Measurements from ENCODE around the gene TEP1.
"Not testable (repeated sequence)": the region's sequence is repeated elsewhere in the genome, so short reads cannot be mapped to it uniquely, and the experiment has no call there.

TEP1 gene

GRCh38 chr14:20343092-20343861 is 70.0 kb downstream of the TEP1 start, which contains the start of gene PARP2:
TSS of gene PARP2 (plus strand) at chr14:20343635. CDS start at chr14:20343642, 7 bp downstream.
- peak; percentile 100 for DNase-seq (ENCODE audit: low read depth)
- TF ChIP-seq, protein P1, sequence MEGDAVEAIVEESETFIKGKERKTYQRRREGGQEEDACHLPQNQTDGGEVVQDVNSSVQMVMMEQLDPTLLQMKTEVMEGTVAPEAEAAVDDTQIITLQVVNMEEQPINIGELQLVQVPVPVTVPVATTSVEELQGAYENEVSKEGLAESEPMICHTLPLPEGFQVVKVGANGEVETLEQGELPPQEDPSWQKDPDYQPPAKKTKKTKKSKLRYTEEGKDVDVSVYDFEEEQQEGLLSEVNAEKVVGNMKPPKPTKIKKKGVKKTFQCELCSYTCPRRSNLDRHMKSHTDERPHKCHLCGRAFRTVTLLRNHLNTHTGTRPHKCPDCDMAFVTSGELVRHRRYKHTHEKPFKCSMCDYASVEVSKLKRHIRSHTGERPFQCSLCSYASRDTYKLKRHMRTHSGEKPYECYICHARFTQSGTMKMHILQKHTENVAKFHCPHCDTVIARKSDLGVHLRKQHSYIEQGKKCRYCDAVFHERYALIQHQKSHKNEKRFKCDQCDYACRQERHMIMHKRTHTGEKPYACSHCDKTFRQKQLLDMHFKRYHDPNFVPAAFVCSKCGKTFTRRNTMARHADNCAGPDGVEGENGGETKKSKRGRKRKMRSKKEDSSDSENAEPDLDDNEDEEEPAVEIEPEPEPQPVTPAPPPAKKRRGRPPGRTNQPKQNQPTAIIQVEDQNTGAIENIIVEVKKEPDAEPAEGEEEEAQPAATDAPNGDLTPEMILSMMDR (IDR thresholded peaks at IDR 0.05; ENCODE audit: low read length, missing control alignments) = no peak
- H3K4me3 ChIP-seq (replicated peaks; ENCODE audit: low read depth, low read length) = peak within 1 kb of the TSS; percentile 94

- TF ChIP-seq, protein P1 (IDR thresholded peaks at IDR 0.05; ENCODE audit: low read length, missing control alignments) = no peak
- DNase-seq (ENCODE audit: low read depth) = no peak
- peak overlapping the region; percentile 94 for H3K4me3 ChIP-seq (replicated peaks; ENCODE audit: low read depth, low read length)
Measured at GRCh38 chr14:20341646-20342045, 71.7 kb downstream of the TEP1 start.

GRCh38 chr14:20341032-20341431 is 72.3 kb downstream of the TEP1 start:
- DNase-seq (ENCODE audit: low read depth); H3K4me3 ChIP-seq (replicated peaks; ENCODE audit: low read depth, low read length): not testable (repeated sequence)

DNA sequence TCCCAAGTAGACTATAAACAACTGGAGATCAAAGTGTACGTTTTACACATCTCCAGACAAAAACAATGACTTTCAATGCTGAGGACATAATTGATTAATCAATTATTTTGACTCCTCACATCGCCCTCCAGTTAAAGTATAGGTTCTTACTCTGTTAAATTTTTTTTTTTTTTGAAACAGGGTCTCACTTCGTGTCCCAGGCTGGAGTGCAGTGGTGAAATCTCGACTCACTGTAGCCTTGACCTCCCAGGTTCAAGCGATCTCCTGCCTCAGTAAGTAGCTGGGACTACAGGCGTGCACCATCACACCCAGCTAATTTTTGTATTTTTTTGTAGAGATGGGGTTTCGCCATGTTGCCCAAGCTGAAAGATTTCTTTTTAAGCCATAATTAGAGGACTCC is 79.3 kb downstream of the TEP1 start:
- no peak overlapping the region for H3K4me3 ChIP-seq (replicated peaks; ENCODE audit: low read depth, low read length)
- no peak for DNase-seq (ENCODE audit: low read depth)
- TF ChIP-seq, protein P1 (IDR thresholded peaks at IDR 0.05; ENCODE audit: low read length, missing control alignments) = no peak

- TF ChIP-seq, protein P1 (IDR thresholded peaks at IDR 0.05; ENCODE audit: low read length, missing control alignments) = no peak
- peak overlapping the region; percentile 77 for H3K4me3 ChIP-seq (replicated peaks; ENCODE audit: low read depth, low read length)
Measured at GRCh38 chr14:20333494-20333841, 79.8 kb downstream of the TEP1 start.

GRCh38 chr14:20332788-20333493 is 80.4 kb downstream of the TEP1 start, which contains the start of gene CCNB1IP1:
TSS of gene CCNB1IP1 (minus strand) at chr14:20333279. CDS start at chr14:20316523, 16,756 bp downstream.
- TF ChIP-seq, protein P1 (IDR thresholded peaks at IDR 0.05; ENCODE audit: low read length, missing control alignments) = no peak
- peak; percentile 92 for DNase-seq (ENCODE audit: low read depth)
- H3K4me3 ChIP-seq (replicated peaks; ENCODE audit: low read depth, low read length) = peak within 1 kb of the TSS; percentile 77

More at GRCh38 chr14:20333494-20333841, 79.8 kb downstream of the TEP1 start:
- no peak for DNase-seq (ENCODE audit: low read depth)

DNA sequence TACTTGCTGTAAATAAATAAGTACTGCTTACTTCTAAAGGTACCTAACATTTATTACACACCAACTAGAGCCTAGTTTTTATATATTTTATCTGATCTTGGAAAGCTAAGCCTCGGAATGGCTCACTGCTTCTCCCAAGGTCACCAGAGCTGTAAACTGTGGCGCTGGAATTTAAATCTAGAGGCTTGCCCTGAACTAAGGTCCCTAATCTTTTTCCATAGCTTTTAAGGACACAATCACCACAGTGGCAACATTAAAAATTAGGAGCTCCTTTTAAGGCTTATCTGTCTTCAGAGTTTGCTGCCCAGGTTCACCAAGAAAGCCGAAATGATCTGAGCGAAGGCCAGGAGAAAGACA is 80.9 kb downstream of the TEP1 start:
- peak overlapping the region; percentile 77 for H3K4me3 ChIP-seq (replicated peaks; ENCODE audit: low read depth, low read length)
- DNase-seq (ENCODE audit: low read depth) = peak; percentile 21
- TF ChIP-seq, protein P1 (IDR thresholded peaks at IDR 0.05; ENCODE audit: low read length, missing control alignments) = no peak

Data from fibroblast of pulmonary artery (primary cell).